Measurements from ENCODE around the gene IER5L. TPM values are rescaled to one million over a fixed set of nuclear protein-coding genes. Genes with fewer than 3 reads are reported as not detected.
A peak's percentile ranks its signal among the peaks of the same experiment; 100 is the strongest.

Gene IER5L
- total and polyA plus RNA-seq, 9 of the 15 experiments (the other 6 are each of a cell fraction or from before 2014, with no cell fraction given), result 0.14 to 11.9 (median 0.52) TPM

- TF ChIP-seq CHD7 (IDR thresholded peaks at IDR 0.05; ENCODE audit: low read depth, low read length), result no peak
- no peak for TF ChIP-seq ZFP91 (CRISPR knock-in tag; IDR thresholded peaks at IDR 0.05)
- no peak for TF ChIP-seq BCL6 (CRISPR knock-in tag; IDR thresholded peaks at IDR 0.05)
- TF ChIP-seq CBFA2T3 (IDR thresholded peaks at IDR 0.05), result no peak
- no peak for TF ChIP-seq ZNF239 (CRISPR knock-in tag; IDR thresholded peaks at IDR 0.05)
- no peak for TF ChIP-seq RFX5 (IDR thresholded peaks at IDR 0.05; ENCODE audit: low read depth, low read length)
- peak; percentile 24 for TF ChIP-seq CCNT2 (IDR thresholded peaks at IDR 0.05; ENCODE audit: borderline replicate concordance, extremely low read depth, insufficient read length, low read depth, low read length)
- TF ChIP-seq DIDO1 (tag; IDR thresholded peaks at IDR 0.05; ENCODE audit: low read depth), result no peak
- no peak for TF ChIP-seq HNRNPL (IDR thresholded peaks at IDR 0.05; ENCODE audit: low read depth, low read length)
- no peak for TF ChIP-seq SETDB1 (IDR thresholded peaks at IDR 0.05; ENCODE audit: low read length)
- TF ChIP-seq TRIM28 (IDR thresholded peaks at IDR 0.05), result peak; percentile 45; the same call in 1 of the 2 replicates
- no peak for TF ChIP-seq THRAP3 (IDR thresholded peaks at IDR 0.05; ENCODE audit: borderline replicate concordance)
- no peak for TF ChIP-seq SMARCB1 (IDR thresholded peaks at IDR 0.05; ENCODE audit: insufficient read length, low read depth)
- TF ChIP-seq ZNF584 (CRISPR knock-in tag; IDR thresholded peaks at IDR 0.05; ENCODE audit: low read depth), result peak; percentile 64; the same call in 1 of the 2 replicates
- no peak for TF ChIP-seq DNMT1 (IDR thresholded peaks at IDR 0.05)
- no peak for TF ChIP-seq POLR2AphosphoS5 (IDR thresholded peaks at IDR 0.05; ENCODE audit: control insufficient read depth, insufficient read depth, low read depth, low read length)
Measured at GRCh38 chr9:129175825-129176633, 2.0 kb downstream of the IER5L start (continued).

Measured in K562 (cell line).